HG02885 (cell line): Measurements from ENCODE around the gene HAUS7.

Experiments used
- ATAC-seq: cut with Tn5 transposase; IDR thresholded peaks from one replicate; pipeline ENCODE4 v1.9.1; 2021; ENCODE audit warnings: mild to moderate bottlenecking; ENCODE audit not compliant: unreplicated experiment, poor library complexity

Gene HAUS7

GRCh38 chrX:153443476-153444332 lies 26.7 kb downstream of the HAUS7 start:
- no peak for ATAC-seq

DNA sequence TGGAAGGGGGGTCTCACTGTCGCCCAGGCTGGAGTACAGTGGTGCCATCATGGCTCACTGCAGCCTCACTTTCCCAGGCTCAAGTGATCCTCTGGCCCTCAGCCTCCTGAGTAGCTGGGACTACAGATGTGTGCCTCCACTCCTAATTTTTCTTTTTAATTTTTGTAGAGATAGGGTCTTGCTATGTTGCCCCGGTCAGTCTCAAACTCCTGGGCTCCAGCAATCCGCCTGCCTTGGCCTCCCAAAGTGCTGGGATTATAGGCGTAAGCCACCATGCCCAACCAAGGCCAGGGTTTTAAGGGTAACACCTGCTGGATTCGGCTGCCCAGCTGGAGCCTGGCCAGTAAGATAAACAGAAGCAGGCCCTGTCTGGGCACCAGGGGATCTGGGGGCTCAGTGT lies 27.9 kb downstream of the HAUS7 start:
- no peak for ATAC-seq

- ATAC-seq: no peak
Observed at GRCh38 chrX:153441981-153442380, 28.4 kb downstream of the HAUS7 start.

DNA sequence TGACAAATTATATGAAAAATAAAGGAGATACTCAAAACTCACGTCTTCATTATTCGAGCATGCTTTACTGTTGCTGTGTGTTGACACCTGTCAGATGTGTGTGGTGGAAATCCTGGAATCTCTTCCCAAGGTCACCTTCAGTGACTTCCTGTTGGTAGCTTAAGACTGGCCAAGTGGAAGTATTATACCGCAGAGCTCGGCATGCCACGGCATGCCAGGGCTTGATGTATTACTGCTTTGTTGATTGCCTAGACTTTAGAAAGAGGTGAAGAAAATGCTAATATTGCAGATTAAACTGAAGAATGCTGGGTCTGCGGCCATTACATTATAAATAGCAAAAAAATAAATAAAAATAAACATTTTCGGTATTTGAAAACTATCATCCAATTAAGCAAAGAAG lies 29.1 kb downstream of the HAUS7 start:
- ATAC-seq: no peak

GRCh38 chrX:153440556-153441135 lies 29.7 kb downstream of the HAUS7 start:
- ATAC-seq: no peak

DNA sequence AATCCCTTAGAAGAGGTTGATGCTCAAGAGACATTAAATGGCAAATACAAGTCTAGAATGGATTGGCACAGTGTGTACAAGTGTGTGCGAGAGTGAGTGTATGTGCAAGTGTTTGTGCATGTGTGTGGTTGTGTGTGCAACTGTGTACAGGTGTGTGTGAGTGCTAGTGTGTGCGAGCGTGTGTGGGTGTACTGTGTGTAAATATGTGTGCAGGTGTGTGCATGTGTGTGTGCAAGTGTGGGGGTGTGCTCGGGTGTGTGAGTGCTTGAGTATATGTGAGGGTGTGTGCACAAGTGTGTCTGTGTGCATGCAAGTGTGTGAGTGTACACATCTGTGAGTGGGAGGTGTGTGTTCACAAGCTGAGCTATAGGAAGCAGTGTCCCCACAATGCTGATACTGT lies 30.4 kb downstream of the HAUS7 start:
- ATAC-seq: no peak

DNA sequence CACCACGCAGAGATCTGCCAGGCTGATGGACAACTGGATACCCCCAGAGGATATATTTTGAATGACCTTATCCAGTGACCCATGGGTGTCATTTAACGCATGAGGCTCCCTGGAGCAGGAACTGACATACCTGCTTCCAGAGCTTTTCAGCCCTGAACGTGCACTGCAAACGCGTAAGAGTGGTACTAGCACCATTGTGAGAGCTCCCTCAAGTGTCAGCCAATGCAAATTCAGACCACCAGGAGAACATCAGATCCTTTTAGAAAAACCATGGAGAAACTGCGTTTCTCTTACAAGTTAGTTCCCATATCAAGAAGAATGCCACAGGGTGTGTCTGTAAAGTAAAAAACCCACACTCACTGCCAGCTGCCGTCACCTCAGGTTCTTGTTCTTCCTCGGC lies 31.8 kb downstream of the HAUS7 start:
- no peak for ATAC-seq

GRCh38 chrX:153435845-153436244 lies 34.5 kb downstream of the HAUS7 start:
- no peak for ATAC-seq

DNA sequence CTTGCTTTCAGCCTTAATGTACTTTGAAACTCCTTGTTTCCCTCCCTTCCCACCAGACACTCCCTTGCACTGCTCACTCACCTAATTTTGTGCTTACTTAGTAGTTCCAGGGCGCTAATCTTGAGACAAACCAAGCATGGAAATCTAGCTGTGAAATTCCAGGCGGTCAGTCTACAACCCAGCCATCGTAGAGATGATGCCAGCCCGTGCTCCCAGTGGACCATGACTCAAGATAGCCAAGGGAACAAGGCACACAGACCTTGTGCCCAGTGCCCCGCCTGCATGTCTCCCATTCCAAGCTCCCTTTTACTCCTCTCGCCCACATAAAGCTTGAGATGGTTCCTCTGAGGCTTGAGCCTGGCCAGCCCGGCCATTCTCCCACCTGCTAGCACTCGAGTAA lies 35.6 kb downstream of the HAUS7 start:
- no peak for ATAC-seq

- ATAC-seq: no peak
Observed at GRCh38 chrX:153433781-153434285, 36.5 kb downstream of the HAUS7 start.

GRCh38 chrX:153433161-153433680 lies 37.2 kb downstream of the HAUS7 start:
- ATAC-seq: no peak

DNA sequence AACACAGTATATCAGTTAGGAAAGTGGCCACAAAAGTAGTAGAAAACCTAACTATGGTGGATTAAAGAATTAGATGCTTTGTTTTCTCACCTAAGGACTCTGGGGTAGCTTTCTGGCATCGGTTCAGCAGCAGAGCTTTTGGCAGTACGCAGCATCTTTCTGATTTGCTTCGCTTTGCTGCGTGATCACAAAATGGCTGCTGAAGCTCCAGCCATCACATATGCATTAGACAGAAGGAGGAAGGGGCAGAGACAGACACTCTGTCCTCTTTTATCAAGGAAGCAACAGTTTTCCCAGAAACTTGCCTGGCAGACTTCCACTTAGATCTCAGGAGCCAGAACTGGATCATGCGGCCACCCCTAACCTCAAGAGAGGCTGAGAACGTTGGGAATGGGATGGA lies 39.6 kb downstream of the HAUS7 start:
- ATAC-seq: no peak

- no peak for ATAC-seq
Observed at GRCh38 chrX:153426204-153426603, 44.2 kb downstream of the HAUS7 start.

DNA sequence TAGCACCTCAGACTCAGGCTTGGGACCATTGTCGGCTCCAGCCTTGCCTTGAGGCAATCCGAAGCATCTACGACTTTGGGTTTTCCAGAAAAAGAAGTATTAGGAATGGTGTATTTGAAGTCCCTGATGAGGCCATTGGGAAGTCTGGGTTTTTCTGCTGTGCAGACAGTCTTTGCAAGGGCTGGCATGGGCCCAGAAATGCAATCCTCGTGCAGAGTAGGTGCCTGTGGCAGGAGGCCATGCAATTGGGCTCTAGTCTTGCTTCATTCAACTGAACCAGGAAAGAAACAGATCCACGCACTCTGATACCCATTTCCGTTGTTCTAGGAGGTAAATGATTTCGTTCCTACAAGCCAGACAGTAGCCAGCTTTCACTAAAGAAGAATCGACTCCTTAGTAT lies 46.7 kb downstream of the HAUS7 start:
- no peak for ATAC-seq

DNA sequence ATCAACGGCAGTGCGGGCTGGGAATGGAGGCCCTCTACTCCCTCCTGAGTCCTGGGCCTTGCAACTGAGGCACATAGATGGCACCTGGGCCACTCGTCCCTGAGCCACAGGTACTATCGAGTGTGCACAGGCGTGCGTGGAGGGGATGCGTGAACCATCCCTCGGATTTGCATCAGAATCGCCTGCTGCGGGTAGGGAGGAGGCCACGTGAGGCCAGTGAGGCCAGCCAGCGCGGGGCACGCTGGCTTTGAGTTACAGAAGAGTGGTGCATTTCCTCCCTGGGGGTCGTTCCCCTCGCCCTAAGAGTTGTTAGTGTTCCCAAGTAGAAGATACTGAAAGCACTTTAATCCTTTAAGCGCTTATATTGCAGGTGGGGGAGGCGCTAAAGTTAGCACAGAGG lies 48.5 kb downstream of the HAUS7 start:
- no peak for ATAC-seq

DNA sequence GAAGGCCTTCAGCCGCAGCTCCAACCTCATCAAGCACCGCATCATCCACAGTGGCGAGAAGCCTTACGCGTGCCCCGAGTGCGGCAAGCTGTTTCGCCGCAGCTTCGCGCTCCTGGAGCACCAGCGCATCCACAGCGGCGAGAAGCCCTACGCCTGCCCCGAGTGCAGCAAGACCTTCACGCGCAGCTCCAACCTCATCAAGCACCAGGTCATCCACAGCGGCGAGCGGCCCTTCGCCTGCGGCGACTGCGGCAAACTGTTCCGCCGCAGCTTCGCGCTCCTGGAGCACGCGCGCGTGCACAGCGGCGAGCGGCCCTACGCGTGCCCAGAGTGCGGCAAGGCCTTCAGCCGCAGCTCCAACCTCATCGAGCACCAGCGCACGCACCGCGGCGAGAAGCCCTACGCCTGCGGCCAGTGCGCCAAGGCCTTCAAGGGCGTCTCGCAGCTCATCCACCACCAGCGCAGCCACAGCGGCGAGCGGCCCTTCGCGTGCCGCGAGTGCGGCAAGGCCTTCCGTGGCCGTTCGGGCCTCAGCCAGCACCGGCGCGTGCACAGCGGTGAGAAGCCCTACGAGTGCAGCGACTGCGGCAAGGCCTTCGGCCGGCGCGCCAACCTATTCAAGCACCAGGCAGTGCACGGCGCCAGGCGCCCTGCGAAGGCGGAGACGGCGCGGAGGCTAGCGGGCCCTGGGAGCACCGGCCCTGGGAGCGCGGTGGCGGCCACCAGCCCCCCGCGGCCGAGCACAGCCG lies 49.4 kb downstream of the HAUS7 start:
- no peak for ATAC-seq

- no peak for ATAC-seq
Observed at GRCh38 chrX:153417637-153418036, 52.7 kb downstream of the HAUS7 start.

- no peak for ATAC-seq
Observed at GRCh38 chrX:153416781-153417450, 53.5 kb downstream of the HAUS7 start.

GRCh38 chrX:153414856-153415510 lies 55.4 kb downstream of the HAUS7 start:
- no peak for ATAC-seq

GRCh38 chrX:153413731-153414130 lies 56.6 kb downstream of the HAUS7 start:
- no peak for ATAC-seq
